K562 (cell line): ENCODE results near the gene RNF166. TPM values are rescaled to one million over a fixed set of nuclear protein-coding genes. Genes with fewer than 3 reads are reported as not detected.

Source experiments
- CTCF ChIP-seq, 3 experiments: IDR thresholded peaks in 2 of 3; conservative IDR thresholded peaks in 1 of 3; 2 replicates each; pipeline ENCODE4 v1.5.1; 2011 to 2012; ENCODE audit warnings: low read length in 3 of 3, mild to moderate bottlenecking in 3 of 3, control low read depth in 2 of 3, improper control_type of control experiment in 1 of 3, inconsistent platforms in 1 of 3, low read depth in 1 of 3, mixed read lengths in 1 of 3, moderate library complexity in 1 of 3; ENCODE audit not compliant: insufficient read depth in 2 of 3
- GABPB2 ChIP-seq: fragments of 250-450 bp; sonication (Bioruptor Pico); conservative IDR thresholded peaks from 2 replicates; pipeline ENCODE4 v1.5.1; 2021; ENCODE audit warnings: mild to moderate bottlenecking
- L3MBTL2 ChIP-seq: fragments of 450-650 bp; IDR thresholded peaks from 2 replicates; pipeline ENCODE4 v1.6.1; 2016; ENCODE audit warnings: mild to moderate bottlenecking, moderate library complexity
- NONO ChIP-seq, 2 experiments: fragments of 200-400 bp in 1 of 2; fragments of 450-650 bp in 1 of 2; formaldehyde crosslinking in 1 of 2; IDR thresholded peaks; 2 replicates each; pipeline ENCODE4 v1.6.1; 2017; ENCODE audit warnings: low read depth in 2 of 2, mild to moderate bottlenecking in 2 of 2, moderate library complexity in 2 of 2, low read length in 1 of 2
- NRF1 ChIP-seq, 2 experiments: fragments of 450-650 bp; IDR thresholded peaks in 1 of 2; conservative IDR thresholded peaks in 1 of 2; 2 replicates each; pipeline ENCODE4 v1.6.1; 2014; ENCODE audit warnings: mild to moderate bottlenecking in 2 of 2
- RB1 ChIP-seq: fragments of 450-650 bp; IDR thresholded peaks from 2 replicates; pipeline ENCODE4 v1.6.1; 2017; ENCODE audit warnings: low read depth, mild to moderate bottlenecking
- RBFOX2 ChIP-seq: fragments of 200-400 bp; formaldehyde crosslinking; IDR thresholded peaks from 2 replicates; pipeline ENCODE4 v1.6.1; 2017; ENCODE audit warnings: low read depth, mild to moderate bottlenecking, low read length, moderate library complexity
- REST ChIP-seq, 2 experiments: fragments of 450-650 bp; formaldehyde crosslinking in 1 of 2; IDR thresholded peaks; 2 replicates each; pipeline versions ENCODE4 v1.4.0 to v1.6.1; 2014 to 2020; ENCODE audit warnings: mild to moderate bottlenecking in 2 of 2, borderline replicate concordance in 1 of 2, low read depth in 1 of 2
- SREBF1 ChIP-seq: fragments of 150-350 bp; IDR thresholded peaks from 2 replicates; pipeline ENCODE4 v1.6.1; 2014; ENCODE audit warnings: antibody characterized with exemption, low read depth, low read length, borderline replicate concordance
- THAP12 ChIP-seq: fragments of 250-450 bp; sonication (Bioruptor Pico); IDR thresholded peaks from 2 replicates; pipeline ENCODE4 v1.9.0; 2021; ENCODE audit warnings: mild to moderate bottlenecking, inconsistent platforms
- ZNF707 ChIP-seq: fragments of 250-450 bp; sonication (Bioruptor Pico); conservative IDR thresholded peaks from 2 replicates; pipeline ENCODE4 v1.8.0; 2022; ENCODE audit warnings: inconsistent platforms, mild to moderate bottlenecking, moderate library complexity
- ZNF76 ChIP-seq: fragments of 250-450 bp; sonication (Bioruptor Pico); IDR thresholded peaks from 2 replicates; pipeline ENCODE4 v1.4.0; 2020; ENCODE audit warnings: mild to moderate bottlenecking, moderate library complexity, borderline replicate concordance
- polyA plus RNA-seq, 8 experiments: library from polyadenylated mRNA; depleted of rRNA in 4 of 8; stranded (reverse) in 5 of 8; unstranded in 3 of 8; fragments of >200 nt; fragmentation: Nextera tagmentation in 2 of 8; fragmentation: Illumina TruSeq in 1 of 8; extraction: Ambion mirVana in 2 of 8; extraction: Trizol in 1 of 8; gene quantifications; 2 replicates each; pipeline versions ENCODE4 v1.2.1 to v1.2.3, GENCODE V29; 2011 to 2014; ENCODE audit warnings: inconsistent platforms in 1 of 8, missing spikeins in 1 of 8
- total RNA-seq, 7 experiments: library from RNA; depleted of rRNA in 6 of 7; stranded (reverse); fragments of >200 nt in 6 of 7; fragmentation: Illumina TruSeq in 2 of 7; extraction: Trizol in 2 of 7; gene quantifications; 2 replicates each; pipeline versions ENCODE4 v1.2.1 to v1.2.3, GENCODE V29; 2011 to 2021; ENCODE audit warnings: low replicate concordance in 1 of 7

The RNF166 gene
- total and polyA plus RNA-seq, 9 of the 15 experiments (the other 6 are each of a cell fraction or from before 2014, with no cell fraction given), result 0.56 to 60.3 (median 19.5) TPM

- TF ChIP-seq RBFOX2 (peak; percentile 81), RB1 (peak; percentile 98), THAP12 (CRISPR knock-in tag) (peak; percentile 64; the same call in 1 of the 2 replicates), SREBF1 (0 out of 2 replicates have a peak, but pooled peaks have one; percentile 52), ZNF76 (CRISPR knock-in tag) (peak; percentile 93), NRF1 (conservative IDR thresholded peaks at IDR 0.05 in 1 of 2, IDR thresholded peaks at IDR 0.05 in 1 of 2) (peak in 1 of 2 experiments; percentile 56; a peak in 2 of 4 replicates), ZNF707 (no peak), REST (IDR thresholded peaks at IDR 0.05; ENCODE audit: borderline replicate concordance) (peak; percentile 44), REST (CRISPR knock-in tag; IDR thresholded peaks at IDR 0.05; ENCODE audit: low read depth) (peak; percentile 87), GABPB2 (CRISPR knock-in tag) (peak; percentile 12; the same call in 1 of the 2 replicates), CTCF (IDR thresholded peaks at IDR 0.05 in 2 of 3, conservative IDR thresholded peaks at IDR 0.05 in 1 of 3; ENCODE audit: insufficient read depth in 2 of 3, low read depth in 1 of 3, low read length in 3 of 3) (peak in 2 of 3 experiments; percentile 3 to 40; a peak in 1 of 6 replicates), L3MBTL2 (peak; percentile 79), NONO (IDR thresholded peaks at IDR 0.05; ENCODE audit: low read depth in 2 of 2, low read length in 1 of 2) (peak in 1 of 2 experiments; percentile 86; a peak in 3 of 4 replicates)
These were observed at the start of gene RNF166, which contains the start of gene CTU2 (continued) for GRCh38 chr16:88706229-88706964.
